ENCODE results near the gene MYO7B.

Gene MYO7B

DNA sequence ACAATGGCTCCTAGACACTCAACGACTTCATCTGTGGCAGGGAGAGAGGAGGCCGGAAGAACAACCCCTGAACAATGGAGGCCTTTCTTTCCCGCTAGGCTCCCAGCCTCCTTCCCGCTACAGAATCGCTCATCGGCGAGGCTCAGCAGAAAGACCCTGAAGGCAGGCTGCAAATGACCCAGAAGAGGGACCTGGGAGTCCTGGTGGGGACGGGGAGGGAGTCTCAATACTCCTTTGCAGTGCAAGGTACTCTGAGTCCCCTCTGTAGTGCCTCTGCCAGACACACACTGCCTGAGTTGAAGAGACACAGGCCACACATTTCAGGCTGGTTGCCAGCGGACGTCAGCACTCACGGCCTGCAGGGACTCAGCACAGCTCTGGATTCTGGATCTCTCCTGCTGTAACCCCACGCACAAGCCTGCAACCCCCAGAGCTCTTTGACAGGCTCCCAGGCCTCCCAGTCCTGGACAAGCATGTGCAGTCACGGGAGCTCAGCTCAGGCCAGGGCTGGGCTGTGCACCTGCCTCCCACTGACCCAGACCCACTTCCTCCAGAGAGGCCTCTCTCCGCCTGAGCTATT, 116.6 kb downstream of the MYO7B start:
- no peak for DNase-seq

GRCh38 chr2:127652786-127653357, 117.4 kb downstream of the MYO7B start:
- no peak for DNase-seq

- DNase-seq: no peak
Measured at GRCh38 chr2:127653421-127654083, 118.1 kb downstream of the MYO7B start.

DNA sequence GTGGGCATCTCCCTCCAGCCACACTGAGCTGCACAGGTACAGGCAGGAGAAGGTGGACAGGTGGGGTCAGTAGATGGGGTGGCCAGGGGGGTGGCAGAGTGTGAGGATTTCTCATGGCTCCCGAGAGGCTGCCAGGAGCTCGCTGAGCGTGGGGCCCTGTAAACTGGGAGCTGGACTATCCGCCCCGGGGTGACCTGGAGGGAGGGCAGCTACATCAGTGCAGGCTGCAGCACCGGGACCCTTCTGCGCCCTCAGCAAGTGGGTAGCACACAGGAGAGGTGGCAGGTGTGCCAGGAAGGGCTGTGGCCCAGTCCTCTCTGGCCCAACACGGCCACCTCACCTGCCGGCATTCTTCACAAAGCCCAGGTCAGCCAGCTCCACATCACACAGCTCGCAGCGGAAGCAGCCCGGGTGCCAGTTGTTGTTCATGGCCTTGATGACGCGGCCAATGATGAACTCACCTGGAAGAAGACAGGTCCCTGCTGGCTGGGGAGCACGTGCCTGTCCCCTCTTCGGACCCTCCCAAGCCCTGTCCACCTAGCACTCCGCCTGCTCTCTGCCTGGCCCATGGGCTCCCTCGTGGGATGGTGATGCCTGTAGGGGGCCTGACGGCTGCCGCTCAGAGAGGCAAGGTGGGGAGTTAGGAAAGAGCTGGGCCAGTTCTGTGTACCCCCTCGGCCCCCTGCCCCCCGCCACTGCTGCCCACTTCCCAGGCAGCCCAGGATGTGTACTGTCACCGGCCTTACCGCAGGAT, 118.8 kb downstream of the MYO7B start:
- no peak for DNase-seq

GRCh38 chr2:127654838-127655175, 119.3 kb downstream of the MYO7B start:
- no peak for DNase-seq

GRCh38 chr2:127655209-127656073, 120.0 kb downstream of the MYO7B start:
- no peak for DNase-seq

DNA sequence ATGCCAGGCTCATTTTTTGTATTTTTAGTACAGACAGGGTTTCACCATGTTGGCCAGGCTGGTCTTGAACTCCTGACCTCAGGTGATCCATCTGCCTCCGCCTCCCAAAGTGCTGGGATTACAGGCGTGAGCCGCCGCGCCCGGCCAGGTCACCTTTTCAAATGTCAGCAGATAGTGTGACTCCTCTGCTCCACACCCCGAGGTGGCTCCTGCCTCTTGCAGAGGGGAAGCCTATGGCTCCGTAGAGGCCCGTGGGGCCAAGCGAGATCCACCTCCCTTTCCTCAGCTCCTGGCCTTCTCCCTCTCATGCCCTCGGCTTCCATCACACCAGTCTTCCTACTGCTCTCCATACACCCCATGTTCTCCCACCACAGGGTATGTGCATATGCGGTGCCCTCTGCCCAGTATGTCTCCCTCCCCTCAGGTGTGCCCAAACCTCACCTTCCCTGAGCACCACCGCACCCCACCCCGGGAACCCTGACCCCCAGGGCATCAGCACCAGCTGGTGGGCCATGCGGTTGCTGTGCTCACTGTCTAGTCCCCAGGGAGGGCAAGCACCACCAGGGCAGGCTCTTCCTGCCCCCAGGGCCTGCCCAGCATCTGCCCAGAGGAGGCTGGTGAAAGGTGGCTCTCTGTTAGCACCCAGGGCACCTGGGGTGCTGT, 121.2 kb downstream of the MYO7B start:
- DNase-seq: no peak

GRCh38 chr2:127657232-127657595, 121.7 kb downstream of the MYO7B start:
- no peak for DNase-seq

- DNase-seq: no peak
Measured at GRCh38 chr2:127658146-127658545, 122.7 kb downstream of the MYO7B start.

DNA sequence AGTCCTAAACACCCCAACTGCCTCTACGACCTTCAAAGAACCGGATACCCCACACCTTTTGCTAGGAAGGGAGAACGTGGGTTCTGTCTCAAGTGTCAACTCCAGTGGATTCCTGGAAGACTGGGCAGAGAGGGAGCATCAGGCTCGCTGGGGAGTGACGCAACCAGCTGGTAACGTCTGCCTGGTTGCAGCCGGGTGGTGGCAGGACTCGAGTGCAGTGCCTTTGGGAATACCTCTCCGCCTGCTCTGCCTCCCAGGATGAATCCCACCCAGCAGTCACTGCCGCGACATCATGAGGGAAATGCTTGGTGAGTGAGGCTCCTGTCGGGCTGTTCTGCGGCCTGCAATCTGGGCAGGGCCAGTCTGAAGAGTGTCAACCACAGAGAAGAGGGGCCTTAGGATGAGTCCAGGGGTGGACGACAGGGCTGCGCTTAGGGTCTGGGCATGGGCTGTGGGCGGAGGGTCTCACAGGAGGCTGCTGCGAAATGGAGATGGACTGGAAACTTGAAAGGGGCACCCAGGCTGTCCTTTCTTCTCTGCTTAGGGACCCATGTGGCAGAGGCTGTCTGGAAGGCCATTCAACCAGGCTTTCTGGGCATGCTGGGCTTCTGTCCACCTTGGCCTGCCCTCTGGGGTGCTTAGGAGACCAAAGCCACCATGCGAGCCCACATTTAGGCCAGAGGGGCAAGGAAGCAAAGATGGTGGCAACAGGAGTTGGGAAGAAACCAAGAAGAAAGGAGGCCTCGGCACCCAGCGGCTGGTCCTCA, 123.3 kb downstream of the MYO7B start:
- DNase-seq: no peak

GRCh38 chr2:127659408-127660290, 124.2 kb downstream of the MYO7B start:
- DNase-seq: no peak

- no peak for DNase-seq
Measured at GRCh38 chr2:127660291-127660578, 124.8 kb downstream of the MYO7B start.

GRCh38 chr2:127661072-127661649, 125.7 kb downstream of the MYO7B start:
- DNase-seq: no peak

- no peak for DNase-seq
Measured at GRCh38 chr2:127661949-127662510, 126.5 kb downstream of the MYO7B start.

GRCh38 chr2:127662937-127663565, 127.6 kb downstream of the MYO7B start:
- DNase-seq: no peak

DNA sequence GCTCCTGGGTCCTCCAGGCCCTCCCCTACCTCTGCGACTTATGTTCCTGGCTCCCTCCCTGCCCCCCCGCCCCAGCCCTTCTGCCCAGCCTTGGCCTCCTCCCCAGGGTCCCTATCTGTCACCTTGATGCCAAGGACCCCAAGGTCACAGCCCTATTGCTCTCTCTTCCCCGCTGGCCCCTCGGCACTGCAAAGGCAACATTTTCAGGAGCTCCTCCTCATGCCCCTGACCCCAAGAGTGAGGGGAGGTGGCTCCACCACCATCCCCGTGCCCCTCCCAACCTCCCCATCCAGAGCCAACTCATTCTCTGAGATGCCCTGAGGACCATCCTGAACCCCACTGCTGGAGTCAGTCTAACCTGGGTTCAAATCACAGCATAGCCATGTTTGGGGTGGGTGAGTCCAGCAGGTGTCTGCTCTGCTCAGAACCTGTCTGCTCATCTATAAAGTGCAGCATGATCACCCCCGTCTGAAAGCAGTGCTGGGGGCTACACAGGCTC, 128.1 kb downstream of the MYO7B start:
- no peak for DNase-seq

DNA sequence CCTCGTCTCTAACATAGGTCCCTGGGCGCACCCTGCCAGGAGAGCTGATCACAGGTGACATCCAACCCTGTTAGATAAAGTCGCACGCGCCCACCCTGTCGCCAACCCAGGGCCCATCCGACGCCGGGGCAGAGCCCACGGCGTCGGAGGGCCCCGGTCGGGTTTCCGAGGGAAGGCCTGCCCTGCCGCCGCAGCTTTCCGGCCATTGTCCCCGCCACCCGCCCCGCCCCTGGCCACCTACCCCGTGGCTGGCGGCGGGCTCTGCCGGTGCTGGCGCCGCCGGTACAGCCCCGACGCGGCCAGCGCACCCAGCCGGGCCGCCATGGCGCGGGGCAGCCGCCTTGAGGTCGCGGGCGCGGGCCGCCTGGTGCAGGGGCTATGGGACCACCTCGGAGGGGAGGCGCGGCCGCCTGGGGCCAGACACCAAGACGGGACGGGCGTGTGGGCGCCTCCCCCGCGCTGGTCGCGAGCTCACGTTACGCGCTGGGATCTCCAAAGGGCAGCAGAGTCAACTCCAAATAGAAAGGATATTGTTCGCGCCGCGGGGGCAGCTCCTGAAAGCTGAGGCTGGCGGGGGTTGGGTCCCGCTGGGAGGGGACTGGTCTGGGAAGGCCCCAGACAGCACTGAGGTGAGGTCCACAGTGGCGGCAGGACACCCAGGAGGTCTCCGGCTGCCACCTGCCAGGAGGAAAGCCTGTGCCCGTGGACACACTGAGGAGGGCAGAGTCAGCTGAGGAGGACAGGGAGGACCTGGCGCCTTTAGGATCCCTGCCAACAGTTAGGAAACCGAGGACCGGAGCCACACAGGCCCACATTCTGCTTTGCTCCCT, 128.8 kb downstream of the MYO7B start:
- DNase-seq: no peak

DNA sequence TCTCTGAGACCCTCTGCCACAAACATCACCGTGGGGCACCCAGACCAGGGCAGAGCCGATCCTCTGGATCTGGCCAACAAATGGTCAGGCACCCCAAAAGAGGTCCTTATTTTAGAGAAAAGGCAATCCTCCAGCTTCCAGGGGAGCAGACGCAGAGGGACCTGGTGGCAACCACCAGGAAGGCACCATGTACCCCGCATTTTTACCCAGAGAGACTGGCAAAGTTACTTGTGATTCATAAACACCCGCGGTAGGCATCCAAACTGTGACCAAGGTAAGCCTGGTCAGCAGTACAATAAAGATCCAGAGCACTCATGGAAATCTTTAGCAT, 129.4 kb downstream of the MYO7B start:
- DNase-seq: no peak

All from NCI-H748 treated with DMSO at 0.1 percent for 48 hours (cell line).